Breast epithelium (tissue), 4 donors: Measurements from ENCODE around the gene XRRA1. TPM values are rescaled to one million over a fixed set of nuclear protein-coding genes. Genes with fewer than 3 reads are reported as not detected.

ENCODE experiments used
- DNase-seq, 2 donors: peaks; one replicate each; pipeline ENCODE4 v3.0.0-alpha.2; 2019; ENCODE audit warnings: low spot score in 2 of 2
- H3K27ac ChIP-seq, 2 donors: fragments of 200-600 bp; sonication (generic) in 1 of 2; one replicate each; pipeline ENCODE4 v1.5.1; 2016 to 2019; ENCODE audit warnings: mild to moderate bottlenecking in 1 of 2
- H3K27me3 ChIP-seq, 2 donors: fragments of 200-600 bp; sonication (generic) in 1 of 2; one replicate each; pipeline versions ENCODE4 v1.5.1 to v1.6.0; 2017 to 2019; ENCODE audit warnings: control low read depth in 1 of 2, mild to moderate bottlenecking in 1 of 2
- H3K36me3 ChIP-seq: fragments of 200-600 bp; one replicate; pipeline ENCODE4 v1.5.1; 2019
- H3K4me1 ChIP-seq, 2 donors: fragments of 200-600 bp; sonication (generic); one replicate each; pipeline ENCODE4 v1.5.1; 2016 to 2019; ENCODE audit warnings: control low read depth in 1 of 2
- H3K4me3 ChIP-seq, 3 donors: fragments of 200-600 bp; sonication (generic); 1 replicate in 2 of 3; 2 replicates in 1 of 3; pipeline ENCODE4 v1.5.1; 2016 to 2019; ENCODE audit warnings: mild to moderate bottlenecking in 3 of 3, moderate library complexity in 2 of 3
- H3K9me3 ChIP-seq, 2 donors: fragments of 200-600 bp; sonication (generic) in 1 of 2; one replicate each; pipeline ENCODE4 v1.5.1; 2016 to 2019; ENCODE audit warnings: control low read depth in 1 of 2
- CTCF ChIP-seq, 3 donors: fragments of 450-650 bp; IDR thresholded peaks; one replicate each; pipeline ENCODE4 v1.5.1; 2016 to 2017; ENCODE audit warnings: antibody characterized with exemption in 3 of 3, mild to moderate bottlenecking in 3 of 3, moderate library complexity in 3 of 3
- POLR2A ChIP-seq: fragments of 450-650 bp; IDR thresholded peaks from one replicate; pipeline ENCODE4 v1.6.1; 2016; ENCODE audit warnings: antibody characterized with exemption, mild to moderate bottlenecking, moderate library complexity
- POLR2AphosphoS5 ChIP-seq, 3 donors: sonication (generic); formaldehyde crosslinking; IDR thresholded peaks; one replicate each; pipeline ENCODE4 v1.6.1; 2017; ENCODE audit warnings: antibody characterized with exemption in 3 of 3
- intact Hi-C: fragments of 100-400 bp; cut with DNase I; formaldehyde crosslinking; loops from one replicate; pipeline ENCODE4 v1.15.1; 2023; ENCODE audit warnings: low total_unique reads
- total RNA-seq, 3 donors: library from RNA; depleted of rRNA; stranded (reverse); fragments of >200 nt; gene quantifications; one replicate each; pipeline ENCODE4 v1.1.0, GENCODE V29; 2016

XRRA1 gene
- total RNA-seq, 3 donors from 2014 or later, result 18.0 to 33.6 (median 18.4) TPM

- Histone ChIP-seq H3K4me1 (no peaks in the 10 kb centered on the region), H3K9me3 (no peaks in the 10 kb centered on the region), H3K4me3 (no peak overlapping the region), H3K36me3 (peaks cover 11% of the 10 kb centered on the region), H3K27ac (no peak overlapping the region), H3K27me3 (no peaks in the 10 kb centered on the region)
- intact Hi-C loops, result no loop called here
- no peak for TF ChIP-seq CTCF (IDR thresholded peaks at IDR 0.05)
- TF ChIP-seq POLR2A, result no peak
- no peak for TF ChIP-seq POLR2AphosphoS5 (IDR thresholded peaks at IDR 0.05)
- no peak for DNase-seq
Measured at GRCh38 chr11:74840486-74840885, 108.4 kb downstream of the XRRA1 start.

GRCh38 chr11:74839971-74840370 lies 108.9 kb downstream of the XRRA1 start:
- DNase-seq, result no peak
- Histone ChIP-seq H3K4me1 (no peaks in the 10 kb centered on the region), H3K27me3 (no peaks in the 10 kb centered on the region), H3K4me3 (no peak overlapping the region), H3K36me3 (peaks cover 16% of the 10 kb centered on the region), H3K9me3 (no peaks in the 10 kb centered on the region), H3K27ac (no peak overlapping the region)
- TF ChIP-seq POLR2A (no peak), POLR2AphosphoS5 (IDR thresholded peaks at IDR 0.05) (no peak), CTCF (IDR thresholded peaks at IDR 0.05) (no peak)
- intact Hi-C loops, result no loop called here

GRCh38 chr11:74839446-74839845 lies 109.4 kb downstream of the XRRA1 start:
- H3K36me3 ChIP-seq, result peaks cover 18% of the 10 kb centered on the region
- no peak overlapping the region for H3K4me3 ChIP-seq
- H3K9me3 ChIP-seq, result no peaks in the 10 kb centered on the region
- DNase-seq, result no peak
- H3K27ac ChIP-seq, result no peak overlapping the region
- H3K27me3 ChIP-seq, result no peaks in the 10 kb centered on the region
- H3K4me1 ChIP-seq, result no peaks in the 10 kb centered on the region
- intact Hi-C loops, result no loop called here
- TF ChIP-seq CTCF (IDR thresholded peaks at IDR 0.05), result no peak
- no peak for TF ChIP-seq POLR2A
- TF ChIP-seq POLR2AphosphoS5 (IDR thresholded peaks at IDR 0.05), result no peak

DNA sequence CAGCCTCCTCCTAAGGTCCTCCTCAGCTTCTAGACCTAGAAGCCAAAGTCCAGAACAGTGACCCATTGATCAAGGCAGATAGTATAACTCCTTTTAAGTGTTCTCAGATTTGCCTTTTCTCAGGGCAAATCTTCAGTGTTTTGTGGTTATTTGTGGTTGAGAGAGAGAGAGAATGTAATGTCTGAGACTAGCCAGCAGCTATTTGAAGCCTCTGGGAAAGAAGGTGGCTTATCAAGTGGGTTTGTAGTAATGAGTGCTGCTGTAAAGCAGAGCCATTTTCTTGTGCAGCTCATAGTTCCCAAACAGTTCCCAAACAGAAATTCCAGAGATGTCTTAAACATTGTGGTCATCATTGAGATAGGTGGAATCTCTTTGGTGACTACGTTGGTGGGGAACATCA lies 110.7 kb downstream of the XRRA1 start:
- Histone ChIP-seq H3K9me3 (no peaks in the 10 kb centered on the region), H3K4me1 (no peaks in the 10 kb centered on the region), H3K27ac (no peak overlapping the region), H3K27me3 (no peaks in the 10 kb centered on the region), H3K36me3 (peaks cover 18% of the 10 kb centered on the region), H3K4me3 (no peak overlapping the region)
- intact Hi-C loops, result no loop called here
- DNase-seq, result no peak
- no peak for TF ChIP-seq CTCF (IDR thresholded peaks at IDR 0.05)
- TF ChIP-seq POLR2A, result no peak
- TF ChIP-seq POLR2AphosphoS5 (IDR thresholded peaks at IDR 0.05), result no peak

DNA sequence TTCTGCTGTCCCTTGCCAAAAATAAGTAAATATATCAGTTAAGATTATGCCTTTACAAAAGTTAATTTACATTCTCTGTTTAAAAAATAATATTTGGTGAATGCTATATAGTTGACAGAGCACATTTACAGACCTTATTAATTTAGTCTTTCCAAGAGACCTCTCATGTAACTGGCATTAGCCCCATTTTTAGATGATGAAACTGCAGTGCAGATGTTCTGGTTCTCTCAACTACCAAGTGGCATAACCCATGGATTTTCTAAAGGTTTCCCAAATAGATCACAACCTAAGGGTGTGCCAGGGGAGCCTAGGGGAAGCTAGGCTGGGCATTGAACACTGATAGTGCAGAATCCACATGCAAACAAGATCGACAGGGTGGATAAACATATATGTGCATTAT lies 111.7 kb downstream of the XRRA1 start:
- Histone ChIP-seq H3K27me3 (no peaks in the 10 kb centered on the region), H3K9me3 (no peaks in the 10 kb centered on the region), H3K36me3 (peaks cover 14% of the 10 kb centered on the region), H3K4me3 (no peak overlapping the region), H3K4me1 (no peaks in the 10 kb centered on the region), H3K27ac (no peak overlapping the region)
- DNase-seq, result no peak
- TF ChIP-seq POLR2A, result no peak
- TF ChIP-seq CTCF (IDR thresholded peaks at IDR 0.05), result no peak
- TF ChIP-seq POLR2AphosphoS5 (IDR thresholded peaks at IDR 0.05), result no peak
- intact Hi-C loops, result no loop called here
